HG02852 (cell line): ENCODE results near the gene PLEKHH1.

ENCODE experiments used
- ATAC-seq: cut with Tn5 transposase; IDR thresholded peaks from one replicate; pipeline ENCODE4 v1.9.1; 2021; ENCODE audit warnings: mild to moderate bottlenecking, moderate library complexity; ENCODE audit not compliant: unreplicated experiment

Gene PLEKHH1

DNA sequence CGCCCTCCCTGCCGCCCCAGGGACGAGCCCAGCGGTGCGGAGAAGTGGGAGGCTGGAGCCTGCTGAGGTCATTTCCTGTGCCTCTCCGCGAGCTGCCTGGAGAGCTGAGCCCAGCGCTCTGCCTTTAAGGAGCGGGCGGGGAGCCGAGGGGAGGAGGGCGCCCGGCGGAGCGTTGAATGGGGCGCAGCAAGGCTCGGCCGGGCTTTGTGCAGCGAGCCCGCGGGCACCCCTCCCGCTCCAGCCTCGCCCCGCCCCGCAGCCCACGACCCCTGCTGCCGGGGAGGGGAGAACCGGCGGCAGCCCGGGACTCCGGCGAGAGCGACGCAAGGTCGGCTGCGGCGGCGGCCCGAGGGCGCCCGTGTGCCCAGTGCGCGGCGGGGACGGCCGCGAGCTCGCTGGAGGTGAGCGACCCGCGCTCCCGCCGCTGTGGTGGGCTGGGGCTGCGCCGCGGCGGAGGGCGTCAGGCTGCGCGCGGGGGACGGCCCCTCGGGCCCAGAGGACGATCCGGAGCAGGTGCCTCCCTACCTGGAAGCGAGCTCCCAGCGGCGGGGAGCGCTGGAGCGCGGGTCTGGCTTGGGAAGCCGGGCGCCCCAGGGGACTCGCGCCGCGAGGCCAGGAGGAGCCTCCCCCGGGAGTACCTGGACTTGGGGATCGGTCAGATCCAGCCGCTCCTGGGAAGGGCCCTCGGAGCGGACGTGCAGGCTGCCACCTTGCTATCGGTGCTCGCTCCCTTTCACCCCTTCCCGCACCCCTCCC lies at the start of gene PLEKHH1:
TSS of gene PLEKHH1 (plus strand) at position 293 of the 756 bp plus-strand sequence. CDS start 8,578 bp downstream, outside the sequence.
- peak; percentile 81 for ATAC-seq

GRCh38 chr14:67483579-67484285 lies 49.4 kb upstream of the PLEKHH1 start:
- no peak for ATAC-seq

- ATAC-seq = no peak
Observed at GRCh38 chr14:67485501-67486095, 47.5 kb upstream of the PLEKHH1 start.

DNA sequence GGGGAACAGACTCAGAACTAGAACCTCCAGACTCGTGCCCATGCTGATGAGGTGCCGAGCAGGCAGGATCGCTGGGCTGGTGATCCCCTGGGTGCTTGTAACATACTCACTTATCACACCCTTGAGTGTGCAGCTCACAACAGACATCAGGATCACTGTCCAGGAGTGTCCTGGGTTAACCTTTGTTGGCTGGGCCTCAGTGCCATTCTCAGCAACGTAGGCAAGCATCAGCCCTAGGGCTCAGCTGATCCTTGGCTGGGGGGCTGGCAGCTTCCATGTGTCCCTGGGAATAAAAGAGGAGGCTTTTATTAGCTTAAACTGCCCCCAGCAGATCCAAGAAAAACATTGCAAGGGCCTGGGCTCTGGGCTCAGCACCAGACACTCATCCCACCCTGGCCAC lies 46.2 kb upstream of the PLEKHH1 start:
- no peak for ATAC-seq

DNA sequence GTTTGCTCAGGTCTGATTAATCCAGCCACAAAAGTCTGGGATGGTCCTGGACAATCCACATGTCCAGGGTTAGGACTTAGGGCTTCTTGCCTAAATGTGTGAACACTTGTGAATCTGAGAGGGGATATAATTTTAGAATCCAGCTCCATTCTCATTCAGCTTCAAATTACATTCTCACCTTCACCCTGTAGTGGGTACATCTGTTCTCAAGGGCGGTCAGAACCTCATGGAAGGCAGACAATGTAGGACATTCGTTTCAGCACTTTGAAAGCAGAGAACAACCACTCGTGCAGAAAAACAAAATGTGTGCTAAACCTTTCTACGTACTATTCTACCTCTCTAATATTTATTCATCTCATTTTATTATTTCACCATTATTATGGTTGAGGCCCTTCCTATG lies 45.8 kb upstream of the PLEKHH1 start:
- ATAC-seq = no peak

DNA sequence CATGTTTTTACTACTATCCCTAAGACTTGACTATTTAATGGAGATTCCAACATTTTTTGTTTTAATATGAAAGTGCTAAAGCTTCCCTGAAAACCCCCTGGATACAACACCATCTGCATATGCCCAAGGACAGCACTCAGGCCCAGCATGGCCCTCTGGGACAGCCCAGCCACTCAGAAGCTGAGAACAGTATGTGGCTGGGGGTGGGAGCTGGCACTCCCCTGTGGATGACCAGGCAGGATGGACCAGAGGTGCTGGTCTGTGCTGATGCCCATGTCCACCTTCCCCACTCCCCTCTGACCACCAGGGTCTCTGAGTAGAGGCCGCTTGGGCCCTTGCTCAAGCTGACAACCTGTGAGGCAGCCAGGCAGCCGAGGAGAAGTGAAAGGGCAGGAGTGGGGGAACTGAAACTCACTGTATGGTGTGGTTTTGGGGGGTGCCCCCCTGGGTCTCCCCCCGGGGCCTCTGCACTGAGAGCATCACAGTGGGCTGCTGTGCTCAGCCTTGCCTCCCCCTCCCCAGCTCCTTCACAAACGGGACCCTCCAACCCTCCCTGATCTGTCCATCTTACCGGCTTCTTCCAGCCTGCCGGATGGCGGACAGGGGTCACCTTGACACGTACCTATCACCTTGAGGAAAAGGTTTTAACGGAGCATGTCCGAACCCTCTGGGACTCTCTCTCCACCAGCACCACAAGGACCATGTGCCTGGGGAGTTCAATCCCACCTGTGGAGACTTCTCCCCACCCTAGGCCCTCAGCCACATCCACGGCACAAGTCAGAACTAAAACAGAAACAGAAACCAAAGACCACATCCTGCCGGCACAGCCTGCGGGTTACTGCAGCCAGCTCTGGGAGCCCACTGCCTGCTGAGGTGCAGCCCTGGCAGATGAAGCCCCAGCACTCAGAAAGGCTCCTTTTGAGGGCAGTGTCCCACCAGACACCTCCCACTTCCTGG lies 44.9 kb upstream of the PLEKHH1 start, which contains the start of gene TMEM229B:
TSS of gene TMEM229B (minus strand) at position 785 of the 957 bp plus-strand sequence. CDS start 14,798 bp downstream, outside the sequence.
- ATAC-seq = peak; percentile 91

- no peak for ATAC-seq
Observed at GRCh38 chr14:67490196-67490595, 42.9 kb upstream of the PLEKHH1 start.

GRCh38 chr14:67491285-67491684 lies 41.8 kb upstream of the PLEKHH1 start:
- ATAC-seq = no peak

GRCh38 chr14:67491741-67492507 lies 41.2 kb upstream of the PLEKHH1 start:
- ATAC-seq = no peak

- ATAC-seq = no peak
Observed at GRCh38 chr14:67492538-67492937, 40.6 kb upstream of the PLEKHH1 start.

DNA sequence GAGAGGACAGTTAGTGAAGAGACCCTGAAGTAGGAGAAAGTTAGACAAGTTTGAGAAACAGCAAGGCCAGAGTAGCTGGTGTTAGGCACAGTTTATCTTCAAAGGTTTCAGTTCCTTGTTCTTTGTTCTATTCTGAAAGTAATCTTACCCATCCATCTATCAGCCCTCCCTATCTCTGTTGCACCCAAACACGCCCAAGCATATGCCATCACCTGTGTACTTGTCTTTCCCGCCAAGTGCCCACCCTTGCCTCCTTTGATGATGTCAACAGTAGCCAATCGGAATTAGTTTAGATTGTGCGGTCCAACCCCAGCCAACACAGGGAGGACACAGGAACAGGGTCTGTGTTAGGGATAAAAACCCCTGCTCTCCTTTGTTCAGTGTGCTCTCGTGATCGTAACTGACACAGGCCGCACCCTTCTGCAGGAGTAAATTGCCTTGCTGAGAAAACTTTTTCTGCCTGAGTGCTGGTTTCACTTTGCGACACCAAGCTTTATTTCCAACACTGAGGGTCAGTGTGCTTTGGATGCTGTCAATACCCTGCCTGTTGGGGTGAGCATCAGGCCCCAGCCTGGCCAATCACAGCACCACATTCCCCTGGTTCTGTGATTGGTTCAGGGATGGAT lies 39.9 kb upstream of the PLEKHH1 start:
- ATAC-seq = peak; percentile 26

- ATAC-seq = no peak
Observed at GRCh38 chr14:67495827-67496226, 37.3 kb upstream of the PLEKHH1 start.

GRCh38 chr14:67497216-67497615 lies 35.9 kb upstream of the PLEKHH1 start:
- ATAC-seq = no peak

GRCh38 chr14:67497716-67498115 lies 35.4 kb upstream of the PLEKHH1 start:
- no peak for ATAC-seq

GRCh38 chr14:67500981-67501380 lies 32.1 kb upstream of the PLEKHH1 start:
- ATAC-seq = no peak

GRCh38 chr14:67501670-67502069 lies 31.4 kb upstream of the PLEKHH1 start:
- ATAC-seq = no peak

- ATAC-seq = no peak
Observed at GRCh38 chr14:67502867-67503266, 30.2 kb upstream of the PLEKHH1 start.

GRCh38 chr14:67503331-67503730 lies 29.8 kb upstream of the PLEKHH1 start:
- no peak for ATAC-seq

- ATAC-seq = no peak
Observed at GRCh38 chr14:67505254-67505653, 27.8 kb upstream of the PLEKHH1 start.
